OCI-LY7 (cell line): ENCODE results near the gene GOT1. TPM values are rescaled to one million over a fixed set of nuclear protein-coding genes. Genes with fewer than 3 reads are reported as not detected.

Experiments
- BruUV-seq: library from RNA; stranded (reverse); fragments of 400-500 nt; replicated peaks from 2 replicates; lab custom pipeline; 2021; lab: Mats Ljungman, UMichigan
- CTCF ChIA-PET: fragments of 300-600 bp; sonication (Branson Sonifier 250); formaldehyde crosslinking; loops from one replicate; lab custom pipeline; 2022; ENCODE audit warnings: antibody characterized with exemption; ENCODE audit not compliant: unreplicated experiment; lab: Charles Lee
- POLR2A ChIA-PET: fragments of 300-600 bp; sonication (Branson Sonifier 250); formaldehyde crosslinking; loops from one replicate; lab custom pipeline; 2022; ENCODE audit warnings: antibody characterized with exemption; lab: Charles Lee
- DNase-seq: peaks from one replicate; pipeline ENCODE4 v3.0.0-alpha.2; 2015; ENCODE audit warnings: low spot score
- H2AFZ ChIP-seq: fragments of 200-600 bp; sonication (generic), shearing (Covaris generic); 2 replicates; pipeline ENCODE4 v1.6.1; 2014; ENCODE audit warnings: mild to moderate bottlenecking, antibody characterized with exemption, low read length, moderate library complexity
- H3K27ac ChIP-seq: fragments of 200-600 bp; sonication (generic); 2 replicates; pipeline ENCODE4 v1.5.1; 2014; ENCODE audit warnings: mixed run types, low read depth, mild to moderate bottlenecking, moderate library complexity, low read length, inconsistent platforms; ENCODE audit not compliant: poor library complexity, severe bottlenecking
- H3K36me3 ChIP-seq: fragments of 200-600 bp; sonication (generic); 2 replicates; pipeline ENCODE4 v1.6.1; 2014; ENCODE audit warnings: mild to moderate bottlenecking, antibody characterized with exemption, low read length, moderate library complexity, mixed read lengths; ENCODE audit not compliant: insufficient read depth
- H3K4me1 ChIP-seq: fragments of 200-600 bp; sonication (generic); 2 replicates; pipeline ENCODE4 v1.5.1; 2014; ENCODE audit warnings: mild to moderate bottlenecking, low read length; ENCODE audit not compliant: insufficient read depth, poor library complexity, severe bottlenecking
- H3K4me2 ChIP-seq: fragments of 200-600 bp; sonication (generic); 2 replicates; pipeline ENCODE4 v1.6.1; 2014; ENCODE audit warnings: mild to moderate bottlenecking, low read length
- H3K4me3 ChIP-seq: fragments of 200-600 bp; sonication (generic); 2 replicates; pipeline ENCODE4 v1.5.1; 2014; ENCODE audit warnings: mild to moderate bottlenecking, low read depth, low read length; ENCODE audit not compliant: poor library complexity, severe bottlenecking
- H3K79me2 ChIP-seq: fragments of 200-600 bp; sonication (generic); 2 replicates; pipeline ENCODE4 v1.6.1; 2016; ENCODE audit warnings: low read depth, mild to moderate bottlenecking, low read length, moderate library complexity, mixed read lengths; ENCODE audit not compliant: insufficient read depth
- H3K9me2 ChIP-seq: fragments of 200-600 bp; sonication (generic); 2 replicates; pipeline ENCODE4 v1.6.1; 2016; ENCODE audit warnings: mild to moderate bottlenecking, low read length, mixed read lengths; ENCODE audit not compliant: insufficient read depth
- H3K9me3 ChIP-seq: fragments of 200-600 bp; sonication (generic); 2 replicates; pipeline ENCODE4 v1.6.1; 2014; ENCODE audit warnings: mild to moderate bottlenecking, mixed run types, low read length, mixed read lengths
- H4K20me1 ChIP-seq: fragments of 200-600 bp; sonication (generic); 2 replicates; pipeline ENCODE4 v1.6.1; 2014; ENCODE audit warnings: mild to moderate bottlenecking, antibody characterized with exemption, low read length, moderate library complexity, mixed read lengths; ENCODE audit not compliant: insufficient read depth
- EZH2phosphoT487 ChIP-seq: fragments of 200-600 bp; sonication (generic); IDR thresholded peaks from 2 replicates; pipeline ENCODE4 v1.6.1; 2018; ENCODE audit warnings: low read depth, borderline replicate concordance, mild to moderate bottlenecking, mixed run types, antibody characterized with exemption, low read length, moderate library complexity, mixed read lengths
- intact Hi-C: fragments of 100-400 bp; cut with micrococcal nuclease; formaldehyde crosslinking; loops from one replicate; pipeline ENCODE4 v1.10.0; 2022; ENCODE audit not compliant: unreplicated experiment
- total RNA-seq, 2 experiments: library from RNA; depleted of rRNA in 1 of 2; stranded (reverse); fragments of >200 nt in 1 of 2; shearing (Covaris generic) in 1 of 2; gene quantifications; 2 replicates each; pipeline ENCODE4 v1.2.3, GENCODE V29; 2014 to 2022
- TF ChIP-seq, protein P1 (sequence below): fragments of 200-600 bp; sonication (generic); conservative IDR thresholded peaks from 2 replicates; pipeline ENCODE4 v1.5.1; 2014; ENCODE audit warnings: mild to moderate bottlenecking, antibody characterized with exemption, low read length, moderate library complexity, mixed read lengths

GOT1 gene
- total RNA-seq, 2 experiments from 2014 or later, result 26.4 to 50.4 TPM

DNA sequence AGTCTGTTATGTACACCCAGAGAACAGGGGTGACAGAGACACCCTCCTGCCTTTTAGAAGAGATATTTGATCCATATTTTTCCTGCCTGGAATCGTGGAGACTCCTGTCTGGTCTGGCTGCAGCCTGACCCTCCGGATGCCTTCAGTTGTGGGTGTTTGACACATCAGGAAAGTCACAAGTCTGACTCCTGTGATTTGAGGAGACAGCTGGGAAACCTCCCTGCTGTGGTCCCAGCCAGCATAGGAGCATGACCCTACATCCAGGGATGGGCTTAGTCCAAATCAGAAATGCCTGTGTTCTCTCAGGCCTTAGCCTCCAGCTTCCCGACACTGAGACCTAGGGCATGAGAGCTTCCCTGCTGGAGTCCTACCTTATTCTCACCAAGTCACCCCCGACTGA, 43.4 kb downstream of the GOT1 start:
- H4K20me1 ChIP-seq, result no peaks in the 10 kb centered on the region
- no peak for DNase-seq
- H3K36me3 ChIP-seq, result no peaks in the 10 kb centered on the region
- H3K9me2 ChIP-seq, result no peaks in the 10 kb centered on the region
- intact Hi-C loops, result no loop called here
- CTCF ChIA-PET, result no interaction called here
- no peak overlapping the region for H3K4me2 ChIP-seq
- no peaks in the 10 kb centered on the region for H3K79me2 ChIP-seq
- POLR2A ChIA-PET, result interaction anchor here (0.7 kb wide), 1 partner anchor 112 kb away, joined by 3 read pairs; no protein-coding TSS in a partner anchor
- TF ChIP-seq, protein P1, sequence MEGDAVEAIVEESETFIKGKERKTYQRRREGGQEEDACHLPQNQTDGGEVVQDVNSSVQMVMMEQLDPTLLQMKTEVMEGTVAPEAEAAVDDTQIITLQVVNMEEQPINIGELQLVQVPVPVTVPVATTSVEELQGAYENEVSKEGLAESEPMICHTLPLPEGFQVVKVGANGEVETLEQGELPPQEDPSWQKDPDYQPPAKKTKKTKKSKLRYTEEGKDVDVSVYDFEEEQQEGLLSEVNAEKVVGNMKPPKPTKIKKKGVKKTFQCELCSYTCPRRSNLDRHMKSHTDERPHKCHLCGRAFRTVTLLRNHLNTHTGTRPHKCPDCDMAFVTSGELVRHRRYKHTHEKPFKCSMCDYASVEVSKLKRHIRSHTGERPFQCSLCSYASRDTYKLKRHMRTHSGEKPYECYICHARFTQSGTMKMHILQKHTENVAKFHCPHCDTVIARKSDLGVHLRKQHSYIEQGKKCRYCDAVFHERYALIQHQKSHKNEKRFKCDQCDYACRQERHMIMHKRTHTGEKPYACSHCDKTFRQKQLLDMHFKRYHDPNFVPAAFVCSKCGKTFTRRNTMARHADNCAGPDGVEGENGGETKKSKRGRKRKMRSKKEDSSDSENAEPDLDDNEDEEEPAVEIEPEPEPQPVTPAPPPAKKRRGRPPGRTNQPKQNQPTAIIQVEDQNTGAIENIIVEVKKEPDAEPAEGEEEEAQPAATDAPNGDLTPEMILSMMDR, result no peak
- no peak for TF ChIP-seq EZH2phosphoT487
- no peaks in the 10 kb centered on the region for H3K9me3 ChIP-seq
- no TSS peak for BruUV-seq
- no peak overlapping the region for H3K4me3 ChIP-seq
- no peak overlapping the region for H2AFZ ChIP-seq
- H3K4me1 ChIP-seq, result no peaks in the 10 kb centered on the region
- no peak overlapping the region for H3K27ac ChIP-seq

DNA sequence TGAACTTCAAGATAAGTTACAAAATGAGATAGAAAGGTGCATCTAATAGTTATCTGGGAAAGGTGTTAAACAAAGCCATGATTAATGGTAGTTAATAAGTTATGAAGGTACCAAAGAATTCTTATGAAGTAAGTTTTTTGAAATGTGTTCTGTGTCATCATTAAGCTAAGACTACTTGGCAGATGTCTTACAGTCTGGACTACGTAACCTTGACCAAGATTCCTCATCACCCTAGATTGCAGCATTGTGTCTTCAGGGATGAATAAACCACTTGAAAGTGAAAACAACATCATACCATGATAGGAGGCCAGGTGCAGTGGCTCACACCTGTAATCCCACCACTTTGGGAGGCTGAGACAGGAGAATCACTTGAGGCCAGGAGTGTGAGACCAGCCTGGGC, 48.2 kb downstream of the GOT1 start:
- Histone ChIP-seq H3K4me2 (no peak overlapping the region), H3K4me3 (no peak overlapping the region), H3K9me2 (no peaks in the 10 kb centered on the region), H3K4me1 (no peaks in the 10 kb centered on the region), H2AFZ (no peak overlapping the region), H3K79me2 (no peaks in the 10 kb centered on the region), H3K27ac (no peak overlapping the region), H3K9me3 (no peaks in the 10 kb centered on the region), H4K20me1 (no peaks in the 10 kb centered on the region), H3K36me3 (no peaks in the 10 kb centered on the region)
- CTCF ChIA-PET, result no interaction called here
- POLR2A ChIA-PET, result no interaction called here
- no peak for DNase-seq
- intact Hi-C loops, result no loop called here
- no TSS peak for BruUV-seq
- TF ChIP-seq, protein P1, result no peak
- no peak for TF ChIP-seq EZH2phosphoT487

DNA sequence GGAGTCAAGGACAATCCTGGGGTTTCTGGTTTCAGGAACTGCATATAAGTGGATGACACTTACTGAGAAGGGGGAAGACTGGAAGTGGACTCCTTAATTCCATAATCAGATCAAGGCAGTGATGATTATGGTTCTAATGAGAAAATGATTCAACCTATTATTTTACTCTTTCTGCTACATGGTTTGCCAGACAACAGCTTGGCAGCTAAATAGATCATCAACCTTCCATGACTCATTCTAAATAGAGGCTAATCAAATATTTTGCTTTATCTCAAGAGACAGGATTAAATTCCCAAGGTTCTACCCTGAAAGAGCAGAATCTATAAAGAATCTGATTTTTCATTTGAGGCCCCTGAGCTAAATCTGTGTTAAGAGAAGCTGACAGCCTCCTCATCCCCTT, 55.0 kb downstream of the GOT1 start:
- no TSS peak for BruUV-seq
- Histone ChIP-seq H3K36me3 (no peaks in the 10 kb centered on the region), H3K79me2 (no peaks in the 10 kb centered on the region), H3K4me3 (no peak overlapping the region), H3K9me3 (no peaks in the 10 kb centered on the region), H4K20me1 (no peaks in the 10 kb centered on the region), H3K4me2 (no peak overlapping the region), H3K9me2 (no peaks in the 10 kb centered on the region), H2AFZ (no peak overlapping the region), H3K27ac (no peak overlapping the region), H3K4me1 (no peaks in the 10 kb centered on the region)
- intact Hi-C loops, result no loop called here
- ChIA-PET POLR2A (interaction anchor here (1.2 to 1.3 kb wide), 2 partner anchors 13 to 15 kb away, joined by 3 to 4 read pairs; no protein-coding TSS in a partner anchor), CTCF (no interaction called here)
- DNase-seq, result no peak
- no peak for TF ChIP-seq EZH2phosphoT487
- TF ChIP-seq, protein P1, result no peak
